HCT116 (cell line): ENCODE measurements around the gene VPS35L.

ENCODE experiments used
- EZH2 ChIP-seq: fragments of 200-600 bp; sonication (generic); IDR thresholded peaks from 2 replicates; pipeline ENCODE4 v1.6.1; 2017; ENCODE audit warnings: antibody characterized with exemption, mixed run types
- EZH2phosphoT487 ChIP-seq: fragments of 200-600 bp; IDR thresholded peaks from 2 replicates; pipeline ENCODE4 v1.6.1; 2018; ENCODE audit warnings: antibody characterized with exemption, borderline replicate concordance
- JUND ChIP-seq: IDR thresholded peaks from 2 replicates; pipeline ENCODE4 v1.6.1; 2012
- POLR2A ChIP-seq: IDR thresholded peaks from 2 replicates; pipeline ENCODE4 v1.7.0; 2011; ENCODE audit warnings: borderline replicate concordance; ENCODE audit not compliant: insufficient read depth, insufficient read length; ENCODE audit errors: extremely low read depth
- RAD21 ChIP-seq: IDR thresholded peaks from 2 replicates; pipeline ENCODE4 v1.6.1; 2012; ENCODE audit warnings: low read depth, mild to moderate bottlenecking
- SRF ChIP-seq: IDR thresholded peaks from 2 replicates; pipeline ENCODE4 v1.6.1; 2012; ENCODE audit warnings: low read depth
- ZNF274 ChIP-seq: fragments of 200-500 bp; sonication (Bioruptor generic); IDR thresholded peaks from 2 replicates; pipeline ENCODE4 v1.6.1; 2014; ENCODE audit warnings: mild to moderate bottlenecking, low read depth, low read length, inconsistent platforms
- TF ChIP-seq, protein P1 (sequence below), 3 experiments: fragments of 200-600 bp in 1 of 3; sonication (generic) in 1 of 3; IDR thresholded peaks in 2 of 3; conservative IDR thresholded peaks in 1 of 3; 2 replicates each; pipeline ENCODE4 v1.5.1; 2012 to 2017; ENCODE audit warnings: low read depth in 2 of 3, low read length in 2 of 3, antibody characterized with exemption in 1 of 3, borderline replicate concordance in 1 of 3, control low read depth in 1 of 3, mild to moderate bottlenecking in 1 of 3, mixed read lengths in 1 of 3, mixed run types in 1 of 3, moderate library complexity in 1 of 3; ENCODE audit not compliant: insufficient read depth in 1 of 3
- TF ChIP-seq, protein P2 (sequence below): IDR thresholded peaks from 2 replicates; pipeline ENCODE4 v1.6.1; 2012
- TF ChIP-seq, protein P3 (sequence below): IDR thresholded peaks from 2 replicates; pipeline ENCODE4 v1.6.1; 2012; ENCODE audit warnings: low read depth
- TF ChIP-seq, protein P4 (sequence below): IDR thresholded peaks from 2 replicates; pipeline ENCODE4 v1.6.1; 2011; ENCODE audit warnings: mild to moderate bottlenecking, low read length, moderate library complexity; ENCODE audit not compliant: insufficient replicate concordance; ENCODE audit errors: extremely low read depth

DNA sequence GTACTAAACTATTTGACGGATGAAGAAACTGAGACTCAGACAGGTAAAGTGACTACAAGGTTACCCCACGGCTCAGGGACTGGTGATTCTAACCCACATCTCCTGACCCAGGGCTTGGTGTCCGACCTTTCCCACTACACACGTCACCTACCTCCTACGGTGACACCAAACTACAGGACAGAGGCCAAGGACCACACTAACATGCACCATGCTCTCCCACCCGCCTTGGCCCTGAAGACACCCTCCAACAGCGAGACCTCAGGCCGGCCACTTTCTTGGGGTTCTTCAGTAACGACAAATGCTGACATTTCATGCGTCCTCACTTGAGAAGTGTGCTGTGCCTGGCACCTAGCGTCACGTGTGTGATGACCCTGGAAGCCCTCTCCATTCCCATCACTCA, 156.1 kb downstream of the VPS35L start:
- no peak for TF ChIP-seq RAD21
- no peak for TF ChIP-seq POLR2A
- TF ChIP-seq SRF: no peak
- TF ChIP-seq, protein P1, sequence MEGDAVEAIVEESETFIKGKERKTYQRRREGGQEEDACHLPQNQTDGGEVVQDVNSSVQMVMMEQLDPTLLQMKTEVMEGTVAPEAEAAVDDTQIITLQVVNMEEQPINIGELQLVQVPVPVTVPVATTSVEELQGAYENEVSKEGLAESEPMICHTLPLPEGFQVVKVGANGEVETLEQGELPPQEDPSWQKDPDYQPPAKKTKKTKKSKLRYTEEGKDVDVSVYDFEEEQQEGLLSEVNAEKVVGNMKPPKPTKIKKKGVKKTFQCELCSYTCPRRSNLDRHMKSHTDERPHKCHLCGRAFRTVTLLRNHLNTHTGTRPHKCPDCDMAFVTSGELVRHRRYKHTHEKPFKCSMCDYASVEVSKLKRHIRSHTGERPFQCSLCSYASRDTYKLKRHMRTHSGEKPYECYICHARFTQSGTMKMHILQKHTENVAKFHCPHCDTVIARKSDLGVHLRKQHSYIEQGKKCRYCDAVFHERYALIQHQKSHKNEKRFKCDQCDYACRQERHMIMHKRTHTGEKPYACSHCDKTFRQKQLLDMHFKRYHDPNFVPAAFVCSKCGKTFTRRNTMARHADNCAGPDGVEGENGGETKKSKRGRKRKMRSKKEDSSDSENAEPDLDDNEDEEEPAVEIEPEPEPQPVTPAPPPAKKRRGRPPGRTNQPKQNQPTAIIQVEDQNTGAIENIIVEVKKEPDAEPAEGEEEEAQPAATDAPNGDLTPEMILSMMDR (IDR thresholded peaks at IDR 0.05 in 2 of 3, conservative IDR thresholded peaks at IDR 0.05 in 1 of 3; ENCODE audit: borderline replicate concordance in 1 of 3, insufficient read depth in 1 of 3, low read depth in 2 of 3, low read length in 2 of 3): no peak
- no peak for TF ChIP-seq ZNF274
- TF ChIP-seq, protein P2, sequence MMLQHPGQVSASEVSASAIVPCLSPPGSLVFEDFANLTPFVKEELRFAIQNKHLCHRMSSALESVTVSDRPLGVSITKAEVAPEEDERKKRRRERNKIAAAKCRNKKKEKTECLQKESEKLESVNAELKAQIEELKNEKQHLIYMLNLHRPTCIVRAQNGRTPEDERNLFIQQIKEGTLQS: no peak
- no peak for TF ChIP-seq JUND
- TF ChIP-seq, protein P3, sequence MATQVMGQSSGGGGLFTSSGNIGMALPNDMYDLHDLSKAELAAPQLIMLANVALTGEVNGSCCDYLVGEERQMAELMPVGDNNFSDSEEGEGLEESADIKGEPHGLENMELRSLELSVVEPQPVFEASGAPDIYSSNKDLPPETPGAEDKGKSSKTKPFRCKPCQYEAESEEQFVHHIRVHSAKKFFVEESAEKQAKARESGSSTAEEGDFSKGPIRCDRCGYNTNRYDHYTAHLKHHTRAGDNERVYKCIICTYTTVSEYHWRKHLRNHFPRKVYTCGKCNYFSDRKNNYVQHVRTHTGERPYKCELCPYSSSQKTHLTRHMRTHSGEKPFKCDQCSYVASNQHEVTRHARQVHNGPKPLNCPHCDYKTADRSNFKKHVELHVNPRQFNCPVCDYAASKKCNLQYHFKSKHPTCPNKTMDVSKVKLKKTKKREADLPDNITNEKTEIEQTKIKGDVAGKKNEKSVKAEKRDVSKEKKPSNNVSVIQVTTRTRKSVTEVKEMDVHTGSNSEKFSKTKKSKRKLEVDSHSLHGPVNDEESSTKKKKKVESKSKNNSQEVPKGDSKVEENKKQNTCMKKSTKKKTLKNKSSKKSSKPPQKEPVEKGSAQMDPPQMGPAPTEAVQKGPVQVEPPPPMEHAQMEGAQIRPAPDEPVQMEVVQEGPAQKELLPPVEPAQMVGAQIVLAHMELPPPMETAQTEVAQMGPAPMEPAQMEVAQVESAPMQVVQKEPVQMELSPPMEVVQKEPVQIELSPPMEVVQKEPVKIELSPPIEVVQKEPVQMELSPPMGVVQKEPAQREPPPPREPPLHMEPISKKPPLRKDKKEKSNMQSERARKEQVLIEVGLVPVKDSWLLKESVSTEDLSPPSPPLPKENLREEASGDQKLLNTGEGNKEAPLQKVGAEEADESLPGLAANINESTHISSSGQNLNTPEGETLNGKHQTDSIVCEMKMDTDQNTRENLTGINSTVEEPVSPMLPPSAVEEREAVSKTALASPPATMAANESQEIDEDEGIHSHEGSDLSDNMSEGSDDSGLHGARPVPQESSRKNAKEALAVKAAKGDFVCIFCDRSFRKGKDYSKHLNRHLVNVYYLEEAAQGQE: no peak
- TF ChIP-seq EZH2phosphoT487: no peak
- TF ChIP-seq, protein P4, sequence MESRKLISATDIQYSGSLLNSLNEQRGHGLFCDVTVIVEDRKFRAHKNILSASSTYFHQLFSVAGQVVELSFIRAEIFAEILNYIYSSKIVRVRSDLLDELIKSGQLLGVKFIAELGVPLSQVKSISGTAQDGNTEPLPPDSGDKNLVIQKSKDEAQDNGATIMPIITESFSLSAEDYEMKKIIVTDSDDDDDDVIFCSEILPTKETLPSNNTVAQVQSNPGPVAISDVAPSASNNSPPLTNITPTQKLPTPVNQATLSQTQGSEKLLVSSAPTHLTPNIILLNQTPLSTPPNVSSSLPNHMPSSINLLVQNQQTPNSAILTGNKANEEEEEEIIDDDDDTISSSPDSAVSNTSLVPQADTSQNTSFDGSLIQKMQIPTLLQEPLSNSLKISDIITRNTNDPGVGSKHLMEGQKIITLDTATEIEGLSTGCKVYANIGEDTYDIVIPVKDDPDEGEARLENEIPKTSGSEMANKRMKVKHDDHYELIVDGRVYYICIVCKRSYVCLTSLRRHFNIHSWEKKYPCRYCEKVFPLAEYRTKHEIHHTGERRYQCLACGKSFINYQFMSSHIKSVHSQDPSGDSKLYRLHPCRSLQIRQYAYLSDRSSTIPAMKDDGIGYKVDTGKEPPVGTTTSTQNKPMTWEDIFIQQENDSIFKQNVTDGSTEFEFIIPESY: no peak
- TF ChIP-seq EZH2: no peak
